ENCODE measurements around the gene MESP1. TPM values are rescaled to one million over a fixed set of nuclear protein-coding genes. Genes with fewer than 3 reads are reported as not detected.

Gene MESP1
- total and polyA plus RNA-seq, 2 of the 13 experiments (the other 11 are each of a cell fraction or from before 2014, with no cell fraction given) = not detected

DNA sequence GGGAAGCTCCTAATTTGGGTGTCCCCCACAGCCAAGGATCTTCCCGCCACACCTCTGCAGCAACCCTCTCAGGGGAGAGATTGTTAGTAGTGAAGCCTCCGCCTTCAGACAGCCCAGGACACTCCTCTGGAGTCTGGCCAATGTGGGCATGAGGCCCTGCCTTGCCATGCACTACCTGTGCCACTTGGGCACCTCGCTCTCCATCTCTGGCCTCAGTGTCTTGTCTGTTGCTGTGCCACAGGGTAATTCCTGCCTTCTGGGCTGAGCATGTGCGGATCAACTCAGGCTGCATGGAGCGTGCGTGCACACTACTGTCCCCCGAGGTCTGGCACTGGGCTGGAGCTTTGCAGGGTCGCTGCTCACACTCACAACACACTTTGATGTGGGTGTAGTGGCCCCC lies 7.9 kb upstream of the MESP1 start:
- no peak overlapping the region for H3K9ac ChIP-seq (ENCODE audit: insufficient read depth, low read depth, low read length)
- TF ChIP-seq ATF7 (IDR thresholded peaks at IDR 0.05) (no peak), ATF7 (CRISPR knock-in tag; IDR thresholded peaks at IDR 0.05) (0 out of 2 replicates have a peak, but pooled peaks have one; percentile 40), SMAD9 (CRISPR knock-in tag; IDR thresholded peaks at IDR 0.05) (no peak)
- intact Hi-C loops (cut with micrococcal nuclease; ENCODE audit: unreplicated experiment) = no loop called here
- no peaks in the 10 kb centered on the region for H4K20me1 ChIP-seq (ENCODE audit: insufficient read depth, low read length)
- H3K79me2 ChIP-seq (ENCODE audit: insufficient read depth, low read length) = no peaks in the 10 kb centered on the region
- no peak for FAIRE-seq
- WGBS (ENCODE audit: low lambda C conversion rate) = 39% methylated on average over 6 of the region's 8 CpGs
- ChIA-PET POLR2A (no interaction called here), CTCF (ENCODE audit: low intra/inter-chr PET ratio, low total read pairs) (no interaction called here)
- no peak overlapping the region for H3K4me3 ChIP-seq (replicated peaks in 1 of 3; ENCODE audit: insufficient read depth in 1 of 3, low read depth in 2 of 3, low read length in 3 of 3)
- DNase-seq (ENCODE audit: low spot score) = no peak
- no TSS peak for BruUV-seq (replicated peaks)
- in situ Hi-C loops (cut with HindIII; ENCODE audit: extremely low pct_ligation_motif_present, low pct_unique_long_range_greater_than_20kb) = loop anchor here (5.0 kb wide), 1 partner anchor 118 kb away; no protein-coding TSS in a partner anchor
- H3K9me3 ChIP-seq (ENCODE audit: low read length) = no peaks in the 10 kb centered on the region
- ATAC-seq = no peak
- peaks cover 10 to 18% of the 10 kb centered on the region in 2 experiments for H3K27me3 ChIP-seq (ENCODE audit: control insufficient read depth in 1 of 2, insufficient read depth in 2 of 2, low read length in 2 of 2)
- no peaks in the 10 kb centered on the region for H3K36me3 ChIP-seq (replicated peaks in 1 of 2; ENCODE audit: control insufficient read depth in 1 of 2, insufficient read depth in 2 of 2, low read length in 2 of 2)
- no peak overlapping the region for H3K27ac ChIP-seq (ENCODE audit: extremely low read length, insufficient read depth, low read length)
- H3K4me1 ChIP-seq (ENCODE audit: insufficient read depth, low read length) = peaks cover 58% of the 10 kb centered on the region
- H3K4me2 ChIP-seq (ENCODE audit: low read depth, low read length) = no peak overlapping the region
- H2AFZ ChIP-seq (ENCODE audit: low read length) = no peak overlapping the region

DNA sequence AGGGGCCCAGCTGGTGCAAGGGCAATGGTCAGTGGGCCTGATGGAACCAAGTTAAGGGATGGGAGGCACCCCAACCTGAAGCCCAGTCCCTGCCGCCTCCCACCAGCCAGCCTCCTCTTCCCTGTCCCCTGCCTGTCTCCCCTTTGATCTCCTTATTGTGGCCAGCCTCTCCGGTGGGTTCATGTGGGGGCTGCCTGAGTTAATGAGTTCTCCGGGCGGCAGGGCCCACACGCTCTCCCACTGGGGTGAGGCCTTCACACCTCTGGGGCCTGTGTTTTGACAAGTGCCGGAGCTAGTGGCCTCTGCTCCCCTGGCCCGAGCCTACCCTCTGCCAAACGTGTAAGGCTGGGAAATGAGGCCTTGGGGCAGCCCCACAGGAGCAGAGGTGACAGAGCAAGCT lies 7.2 kb upstream of the MESP1 start:
- WGBS (ENCODE audit: low lambda C conversion rate) = 0% methylated on average over 8 of the region's 8 CpGs
- BruUV-seq (replicated peaks) = no TSS peak
- no peak for FAIRE-seq

More for the DNA sequence above, 7.2 kb upstream of the MESP1 start:
- Histone ChIP-seq H3K27ac (ENCODE audit: extremely low read length, insufficient read depth, low read length) (no peak overlapping the region), H3K4me1 (ENCODE audit: insufficient read depth, low read length) (peaks cover 58% of the 10 kb centered on the region), H3K9me3 (ENCODE audit: low read length) (no peaks in the 10 kb centered on the region), H3K27me3 (ENCODE audit: control insufficient read depth in 1 of 2, insufficient read depth in 2 of 2, low read length in 2 of 2) (peaks cover 10 to 18% of the 10 kb centered on the region in 2 experiments), H2AFZ (ENCODE audit: low read length) (no peak overlapping the region), H3K79me2 (ENCODE audit: insufficient read depth, low read length) (no peaks in the 10 kb centered on the region), H4K20me1 (ENCODE audit: insufficient read depth, low read length) (no peaks in the 10 kb centered on the region), H3K36me3 (replicated peaks in 1 of 2; ENCODE audit: control insufficient read depth in 1 of 2, insufficient read depth in 2 of 2, low read length in 2 of 2) (no peaks in the 10 kb centered on the region), H3K4me2 (ENCODE audit: low read depth, low read length) (no peak overlapping the region), H3K9ac (ENCODE audit: insufficient read depth, low read depth, low read length) (no peak overlapping the region), H3K4me3 (replicated peaks in 1 of 3; ENCODE audit: insufficient read depth in 1 of 3, low read depth in 2 of 3, low read length in 3 of 3) (no peak overlapping the region)
- in situ Hi-C loops (cut with HindIII; ENCODE audit: extremely low pct_ligation_motif_present, low pct_unique_long_range_greater_than_20kb) (loop anchor here (5.0 kb wide), 1 partner anchor 119 kb away; no protein-coding TSS in a partner anchor), intact Hi-C loops (cut with micrococcal nuclease; ENCODE audit: unreplicated experiment) (no loop called here)
- no peak for DNase-seq (ENCODE audit: low spot score)
- ChIA-PET CTCF (ENCODE audit: low intra/inter-chr PET ratio, low total read pairs) (no interaction called here), POLR2A (no interaction called here)
- TF ChIP-seq, protein P1, sequence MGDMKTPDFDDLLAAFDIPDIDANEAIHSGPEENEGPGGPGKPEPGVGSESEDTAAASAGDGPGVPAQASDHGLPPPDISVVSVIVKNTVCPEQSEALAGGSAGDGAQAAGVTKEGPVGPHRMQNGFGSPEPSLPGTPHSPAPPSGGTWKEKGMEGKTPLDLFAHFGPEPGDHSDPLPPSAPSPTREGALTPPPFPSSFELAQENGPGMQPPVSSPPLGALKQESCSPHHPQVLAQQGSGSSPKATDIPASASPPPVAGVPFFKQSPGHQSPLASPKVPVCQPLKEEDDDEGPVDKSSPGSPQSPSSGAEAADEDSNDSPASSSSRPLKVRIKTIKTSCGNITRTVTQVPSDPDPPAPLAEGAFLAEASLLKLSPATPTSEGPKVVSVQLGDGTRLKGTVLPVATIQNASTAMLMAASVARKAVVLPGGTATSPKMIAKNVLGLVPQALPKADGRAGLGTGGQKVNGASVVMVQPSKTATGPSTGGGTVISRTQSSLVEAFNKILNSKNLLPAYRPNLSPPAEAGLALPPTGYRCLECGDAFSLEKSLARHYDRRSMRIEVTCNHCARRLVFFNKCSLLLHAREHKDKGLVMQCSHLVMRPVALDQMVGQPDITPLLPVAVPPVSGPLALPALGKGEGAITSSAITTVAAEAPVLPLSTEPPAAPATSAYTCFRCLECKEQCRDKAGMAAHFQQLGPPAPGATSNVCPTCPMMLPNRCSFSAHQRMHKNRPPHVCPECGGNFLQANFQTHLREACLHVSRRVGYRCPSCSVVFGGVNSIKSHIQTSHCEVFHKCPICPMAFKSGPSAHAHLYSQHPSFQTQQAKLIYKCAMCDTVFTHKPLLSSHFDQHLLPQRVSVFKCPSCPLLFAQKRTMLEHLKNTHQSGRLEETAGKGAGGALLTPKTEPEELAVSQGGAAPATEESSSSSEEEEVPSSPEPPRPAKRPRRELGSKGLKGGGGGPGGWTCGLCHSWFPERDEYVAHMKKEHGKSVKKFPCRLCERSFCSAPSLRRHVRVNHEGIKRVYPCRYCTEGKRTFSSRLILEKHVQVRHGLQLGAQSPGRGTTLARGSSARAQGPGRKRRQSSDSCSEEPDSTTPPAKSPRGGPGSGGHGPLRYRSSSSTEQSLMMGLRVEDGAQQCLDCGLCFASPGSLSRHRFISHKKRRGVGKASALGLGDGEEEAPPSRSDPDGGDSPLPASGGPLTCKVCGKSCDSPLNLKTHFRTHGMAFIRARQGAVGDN (CRISPR knock-in tag; IDR thresholded peaks at IDR 0.05) = peak; percentile 50
- TF ChIP-seq ZFX (CRISPR knock-in tag; IDR thresholded peaks at IDR 0.05; ENCODE audit: low read depth) (peak; percentile 14; the same call in 1 of the 2 replicates), RFXAP (CRISPR knock-in tag; IDR thresholded peaks at IDR 0.05; ENCODE audit: borderline replicate concordance) (no peak)
- ATAC-seq = no peak; the same call in 2 of the 3 replicates

Data from HepG2 (cell line).